Nucleus accumbens (tissue), 56 donors: ENCODE data around the gene THSD7B.
"Not testable (repeated sequence)": the region's sequence is repeated elsewhere in the genome, so short reads cannot be mapped to it uniquely, and the experiment has no call there.

Source experiments
- DNase-seq, 56 donors: peaks; one replicate each; lab custom pipeline; 2025; lab: John Stamatoyannopoulos, UW

The THSD7B gene

DNA sequence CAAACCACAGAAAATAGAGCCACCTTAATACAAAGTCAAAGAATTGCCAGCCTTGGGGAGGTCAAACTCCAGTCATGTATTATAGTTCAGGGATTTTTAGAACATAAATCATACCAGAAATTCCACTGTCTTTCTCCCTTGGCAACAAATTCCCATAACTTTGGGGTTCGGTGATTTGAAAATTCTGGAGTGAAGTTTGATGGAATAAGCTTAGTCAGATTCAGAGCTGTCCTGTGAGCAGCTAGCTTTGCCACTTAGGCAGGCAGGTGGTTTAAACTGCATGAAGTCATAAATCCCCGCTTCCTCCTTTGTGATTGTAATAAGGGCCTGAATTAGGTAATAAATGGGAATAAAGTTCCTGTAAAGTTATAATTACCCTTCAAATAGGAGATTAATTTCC, 741.9 kb downstream of the THSD7B start:
- no peak for DNase-seq

DNA sequence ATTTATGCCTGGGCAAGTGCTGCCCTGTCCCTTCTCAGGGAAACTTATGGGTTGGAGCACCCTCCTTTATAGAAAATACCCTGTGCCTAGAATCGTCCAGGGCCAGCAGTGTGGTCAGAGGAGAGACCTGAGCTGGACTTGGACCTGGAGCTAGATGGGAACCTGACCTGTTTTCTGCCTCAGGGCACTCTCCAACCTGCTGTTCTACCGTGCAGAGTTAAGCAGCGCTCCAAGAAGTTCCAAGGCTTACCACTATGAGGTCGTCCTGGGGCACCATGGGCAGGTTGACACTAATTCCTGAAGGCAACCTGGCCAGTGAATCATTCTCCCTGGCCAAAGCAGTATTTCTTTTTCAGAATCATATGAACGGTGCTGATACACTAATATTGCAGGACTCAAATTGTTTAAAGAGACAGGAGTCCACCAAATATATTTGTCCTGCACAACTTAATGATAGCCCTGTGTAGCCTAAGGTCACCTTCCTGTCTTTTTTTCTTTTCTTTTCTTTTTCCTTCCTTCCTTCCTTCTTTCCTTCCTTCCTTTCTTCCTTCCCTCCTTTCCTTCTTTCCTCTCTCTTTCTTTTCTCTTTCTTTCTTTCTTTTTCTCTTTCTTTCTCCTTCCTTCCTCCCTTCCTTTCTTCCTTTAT, 743.5 kb downstream of the THSD7B start:
- no peak for DNase-seq

DNA sequence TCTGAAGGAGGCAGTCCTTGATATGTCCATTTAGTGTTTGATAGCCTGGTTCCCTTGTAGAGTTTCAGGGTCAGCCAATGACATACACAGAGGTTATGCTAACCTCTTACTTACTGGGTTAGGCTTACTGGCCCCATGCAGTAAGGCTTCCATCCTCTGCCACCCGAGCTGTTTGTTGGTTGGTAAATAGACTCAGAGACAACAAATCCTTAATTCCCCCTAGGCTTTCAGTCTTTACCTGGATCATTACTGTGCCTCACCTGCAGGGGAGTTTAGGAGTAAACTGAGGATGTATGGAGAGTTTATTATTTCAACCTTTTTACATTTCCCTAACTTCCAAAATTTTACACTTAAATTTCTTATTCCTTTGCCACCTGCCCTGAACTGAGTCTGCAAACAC, 746.2 kb downstream of the THSD7B start:
- no peak for DNase-seq

DNA sequence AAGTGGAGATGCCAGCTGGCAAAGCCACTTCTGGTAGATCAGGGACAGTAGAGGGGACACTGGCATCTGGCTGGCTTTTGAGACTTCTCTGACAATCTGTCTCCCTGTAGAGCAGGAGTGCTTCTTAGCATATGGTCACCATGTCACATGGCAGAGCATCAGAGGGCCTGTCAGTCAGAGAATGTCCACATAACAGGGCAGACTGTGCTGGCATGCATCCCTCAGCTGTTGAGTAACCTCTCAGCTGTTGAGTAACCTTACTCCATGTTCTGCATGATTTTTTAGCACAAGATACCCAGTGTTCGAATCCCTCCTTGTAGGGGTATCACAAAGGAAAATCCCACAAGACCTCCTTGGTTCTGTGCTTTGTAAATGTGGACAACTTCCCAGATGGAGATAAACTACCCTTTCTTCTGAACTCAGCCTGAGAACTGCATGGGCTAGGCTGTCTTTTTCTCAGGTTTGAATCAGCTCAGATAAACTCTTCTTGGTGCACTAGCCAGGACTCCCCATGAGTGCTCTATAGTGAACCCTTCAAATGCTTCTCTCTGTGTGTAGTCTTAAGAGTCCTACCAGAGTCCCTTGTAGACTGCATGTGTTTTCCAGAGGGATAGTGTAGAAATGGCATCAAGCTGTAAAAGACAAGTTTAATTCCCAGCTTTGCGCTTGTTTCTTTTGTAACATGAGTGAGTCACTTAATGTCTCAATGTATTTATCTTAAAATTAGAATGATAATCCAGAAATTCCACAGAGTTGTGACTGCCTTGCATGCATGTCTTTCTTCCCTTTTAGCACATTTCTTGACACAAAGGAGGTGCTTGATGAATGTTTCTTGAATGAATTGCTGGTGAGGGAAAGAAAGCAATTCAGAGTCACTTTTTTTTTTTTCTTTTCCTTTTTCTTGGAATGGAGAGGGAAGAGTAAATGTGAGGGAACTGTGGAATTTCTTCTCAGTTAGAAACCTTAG, 756.6 kb downstream of the THSD7B start:
- DNase-seq = no peak

DNA sequence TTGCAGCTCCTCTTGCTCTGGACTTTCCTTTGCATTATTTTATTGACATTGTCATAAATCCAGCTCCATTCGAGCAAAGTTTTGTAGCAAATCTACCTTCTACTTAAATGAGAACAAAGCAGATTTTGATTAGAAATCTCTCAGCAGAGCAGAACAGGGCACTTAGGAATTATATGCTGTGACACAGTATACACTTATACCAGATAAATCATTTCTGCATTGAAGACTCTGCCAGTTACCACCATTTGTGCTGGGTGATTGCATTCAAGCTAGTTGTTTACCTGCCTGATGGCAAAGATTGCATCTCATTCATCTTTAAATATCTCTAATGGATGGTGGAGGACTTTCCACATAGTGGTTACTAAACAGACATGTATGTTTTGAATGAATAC, 757.3 kb downstream of the THSD7B start:
- no peak for DNase-seq

DNA sequence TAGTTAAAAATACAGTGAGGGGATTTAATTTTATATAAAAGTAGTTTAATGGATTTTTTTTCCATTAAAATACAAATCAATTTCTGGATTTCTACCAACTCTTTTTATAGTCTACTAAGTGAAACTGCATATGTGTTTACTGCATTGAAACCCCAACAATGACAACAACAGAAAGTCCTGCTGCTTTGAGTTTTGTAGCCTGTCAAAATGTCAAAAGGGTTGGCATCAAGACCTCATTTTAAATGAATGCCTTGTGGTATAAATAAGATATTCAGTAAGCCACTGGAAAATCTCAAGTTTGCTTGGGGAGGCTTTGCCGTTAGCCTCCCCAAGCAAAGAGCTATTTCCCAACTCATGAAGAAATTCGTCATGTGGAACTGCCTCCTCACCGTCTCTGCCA, 758.6 kb downstream of the THSD7B start:
- no peak for DNase-seq

DNA sequence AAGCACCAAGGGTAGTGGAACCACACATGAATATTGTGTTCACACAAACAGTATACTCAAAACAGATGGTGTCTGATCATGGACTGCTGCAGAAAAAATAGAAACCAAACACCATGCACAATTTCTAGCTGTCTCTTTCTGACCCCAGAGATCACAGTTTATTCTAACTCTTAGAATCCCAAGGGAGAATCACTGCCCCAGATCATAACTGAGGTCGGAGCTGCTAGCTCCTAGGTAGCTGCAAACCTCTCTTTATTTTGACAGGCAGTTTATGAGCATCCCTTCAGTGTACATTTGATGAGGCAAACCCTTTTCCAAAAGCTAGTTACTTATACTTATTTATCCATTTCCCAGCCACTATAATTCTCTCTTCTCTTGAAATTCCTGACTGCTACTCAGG, 759.8 kb downstream of the THSD7B start:
- no peak for DNase-seq

DNA sequence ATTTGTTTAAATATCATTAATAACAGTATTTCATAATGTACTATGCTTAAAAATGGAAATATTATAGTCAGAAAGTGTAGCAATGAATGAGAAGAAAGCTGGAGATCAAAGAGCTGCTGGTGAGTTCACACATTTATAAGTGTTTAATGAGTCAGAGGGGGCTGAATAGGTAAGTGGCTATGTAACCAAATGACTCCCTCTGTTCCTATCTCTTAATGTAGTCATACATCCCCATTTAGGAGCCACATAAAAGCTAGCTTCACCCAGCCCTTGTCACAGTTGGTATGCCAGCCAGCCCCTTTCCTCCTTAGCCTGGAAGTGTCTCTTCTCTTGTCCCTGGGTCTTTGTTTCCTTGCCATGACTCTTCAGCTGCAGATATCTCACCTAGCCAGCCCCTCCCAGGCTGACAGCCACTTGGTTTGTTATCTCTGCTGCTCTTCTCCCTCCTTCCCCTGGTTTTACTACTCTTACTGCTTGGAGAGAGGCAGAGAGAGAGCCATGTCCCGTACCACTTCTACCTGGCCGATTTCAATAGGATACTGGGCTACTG, 760.4 kb downstream of the THSD7B start:
- no peak for DNase-seq

DNA sequence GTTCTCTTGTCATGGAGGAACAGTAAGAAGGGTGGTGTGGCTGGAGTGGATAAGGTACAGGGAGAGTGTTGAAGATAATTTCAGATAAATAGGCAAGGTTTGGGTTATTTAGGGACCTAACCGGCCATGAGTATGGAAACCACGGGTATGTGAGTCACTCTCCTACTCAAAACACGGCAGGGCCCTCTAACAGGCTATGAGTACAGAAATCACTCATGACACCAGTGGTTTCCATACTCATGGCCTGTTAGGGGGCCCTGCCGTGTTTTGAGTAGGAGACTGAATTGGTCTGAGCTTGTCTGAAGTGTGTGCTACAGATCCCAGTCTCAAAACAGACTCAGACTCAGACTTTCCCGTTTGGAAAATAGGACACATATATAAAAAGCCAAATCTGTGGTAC, 770.6 kb downstream of the THSD7B start:
- DNase-seq = no peak

DNA sequence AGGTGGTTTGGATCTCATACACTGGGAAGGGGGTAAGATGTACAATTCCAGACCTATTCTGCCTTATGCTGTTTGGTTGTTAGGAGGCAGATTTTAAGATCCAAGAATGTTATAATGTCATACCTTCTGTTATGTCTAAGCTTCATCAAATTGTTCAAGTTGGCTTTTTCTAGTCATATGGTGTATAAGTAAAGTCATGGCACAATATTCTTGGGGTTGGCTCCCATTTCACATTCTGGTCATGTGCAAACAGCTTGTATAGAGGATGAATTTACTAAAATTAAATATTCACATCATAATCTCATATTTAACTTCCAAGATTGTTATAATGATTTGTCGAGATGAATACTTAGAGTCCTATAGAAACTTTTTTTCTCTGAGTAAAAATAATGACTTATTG, 774.0 kb downstream of the THSD7B start:
- DNase-seq = no peak

DNA sequence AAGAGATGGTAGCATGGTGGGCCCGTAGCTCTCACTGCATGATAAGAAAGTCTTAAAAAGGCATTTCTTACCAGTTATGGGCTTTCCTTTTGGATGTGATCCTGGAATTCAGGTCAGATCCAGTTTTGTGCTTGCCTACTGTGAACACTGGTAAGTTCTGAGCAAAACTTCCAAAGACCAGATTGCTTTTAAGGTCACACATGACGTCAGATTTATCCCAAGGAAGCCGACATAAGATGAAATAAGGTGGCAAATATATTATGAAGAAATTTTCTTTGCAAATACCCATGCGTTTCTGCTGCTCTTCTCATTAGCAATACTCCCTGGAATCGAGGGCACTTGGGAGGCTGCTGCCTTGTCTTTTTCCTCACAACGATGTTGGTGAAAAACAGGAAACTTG, 782.5 kb downstream of the THSD7B start:
- no peak for DNase-seq

DNA sequence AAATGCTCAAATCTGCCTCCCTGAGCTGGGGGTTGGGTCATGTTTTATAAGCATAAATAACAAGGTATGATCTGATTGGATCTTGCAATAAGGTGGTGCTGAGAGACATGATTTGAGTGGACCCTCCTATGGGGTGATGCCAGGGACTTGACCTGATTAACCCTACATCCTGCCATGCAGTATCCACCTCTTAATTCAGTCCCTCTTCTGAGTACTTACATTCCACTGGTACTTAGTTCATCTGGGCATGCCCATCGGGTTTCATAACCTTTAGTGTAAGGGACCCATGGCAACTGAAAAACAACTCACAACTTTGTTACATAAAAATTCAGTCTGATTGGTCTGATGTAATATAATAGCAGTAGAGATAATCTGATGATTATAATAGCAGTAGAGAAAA, 801.0 kb downstream of the THSD7B start:
- DNase-seq = no peak

DNA sequence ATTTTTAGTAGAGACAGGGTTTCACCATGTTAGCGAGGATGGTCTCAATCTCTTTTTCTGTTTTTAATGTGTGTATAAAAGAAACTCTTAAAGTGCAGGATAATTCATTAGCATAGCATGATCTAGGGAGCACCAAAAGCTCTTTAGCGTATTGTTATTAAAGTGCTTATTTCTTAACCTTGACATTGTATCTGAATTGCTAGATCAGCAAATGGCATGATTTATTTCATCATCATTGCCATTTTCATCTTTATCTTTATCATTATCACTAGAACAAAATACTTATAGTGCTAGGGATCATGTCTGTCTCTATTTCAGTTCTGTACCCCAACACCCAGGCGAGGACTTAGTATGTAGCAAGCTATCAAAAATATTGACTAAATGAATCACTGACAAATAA, 805.1 kb downstream of the THSD7B start:
- no peak for DNase-seq

DNA sequence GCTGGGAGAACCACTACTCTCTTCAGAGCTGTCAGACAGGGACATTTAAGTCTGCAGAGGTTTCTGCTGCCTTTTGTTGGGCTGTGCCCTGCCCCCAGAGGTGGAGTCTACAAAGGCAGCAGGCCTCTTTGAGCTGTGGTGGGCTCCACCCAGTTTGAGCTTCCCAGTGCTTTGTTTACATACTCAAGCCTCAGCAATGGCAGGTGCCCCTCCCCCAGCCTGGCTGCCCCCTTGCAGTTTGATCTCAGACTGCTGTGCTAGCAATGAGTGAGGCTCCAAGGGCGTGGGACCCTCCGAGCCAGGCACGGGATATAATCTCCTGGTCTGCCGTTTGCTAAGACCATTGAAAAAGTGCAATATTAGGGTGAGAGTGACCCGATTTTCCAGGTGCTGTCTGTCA, 822.5 kb downstream of the THSD7B start:
- DNase-seq = not testable (repeated sequence)

DNA sequence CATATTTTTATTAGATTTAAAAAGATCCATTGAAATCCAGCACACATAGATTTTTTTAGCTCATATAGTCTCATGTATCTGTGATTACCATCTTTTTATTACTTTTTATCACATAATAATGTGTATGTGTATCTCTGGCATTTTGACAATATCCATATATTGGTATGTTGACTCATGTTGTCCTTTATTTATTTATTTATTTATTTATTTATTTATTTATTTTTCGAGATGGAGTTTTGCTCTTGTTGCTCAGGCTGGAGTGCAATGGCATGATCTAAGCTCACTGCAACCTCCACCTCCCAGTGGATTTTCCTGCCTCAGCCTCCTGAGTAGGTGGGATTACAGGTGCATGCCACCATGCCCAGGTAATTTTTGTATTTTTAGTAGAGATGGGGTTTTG, 823.2 kb downstream of the THSD7B start:
- not testable (repeated sequence) for DNase-seq

DNA sequence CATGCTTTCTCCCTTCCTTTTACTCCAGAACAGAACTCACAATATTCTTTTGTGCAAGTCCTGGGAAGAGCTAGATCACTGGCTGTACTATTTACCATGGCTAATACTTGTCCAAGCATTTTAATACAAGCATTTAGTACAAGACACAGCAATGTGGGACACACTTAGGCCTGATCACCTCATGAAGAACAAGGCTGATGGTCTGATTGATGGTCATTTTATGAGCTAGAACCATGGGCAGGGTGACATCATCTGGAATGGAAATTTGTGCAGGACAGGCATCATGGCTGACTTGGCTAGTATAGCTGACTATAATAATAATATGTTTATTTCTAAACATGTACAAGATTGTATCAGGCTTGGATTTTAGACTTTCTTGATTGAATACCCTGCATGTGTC, 824.8 kb downstream of the THSD7B start:
- no peak for DNase-seq

DNA sequence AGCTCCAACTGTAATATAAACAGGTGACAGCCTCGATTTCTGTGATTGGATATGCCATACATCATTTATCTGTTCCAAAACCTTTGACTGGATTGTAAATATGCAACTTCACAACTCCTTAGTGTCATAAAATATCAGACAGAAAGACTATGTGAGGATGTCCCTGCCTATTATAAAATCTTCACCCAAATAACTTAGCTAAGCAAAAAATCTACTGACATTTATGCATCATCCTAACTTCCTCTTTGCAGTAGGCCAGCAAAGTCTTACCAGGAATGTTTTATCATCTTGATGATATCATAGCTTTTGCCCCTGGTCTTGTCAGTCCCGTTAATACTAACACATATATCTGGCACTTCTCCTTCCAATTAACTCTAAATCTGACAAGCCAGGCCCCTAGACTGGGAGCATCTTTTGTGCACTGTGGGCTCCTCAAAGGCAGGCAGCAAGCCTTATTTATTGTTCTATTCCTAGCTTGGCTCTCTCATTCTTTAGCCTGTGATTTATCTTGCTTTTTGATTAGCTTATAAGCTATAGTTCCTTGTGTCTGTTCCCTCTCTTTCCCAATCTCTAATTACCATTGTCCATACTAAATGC, 842.5 kb downstream of the THSD7B start:
- DNase-seq = no peak

DNA sequence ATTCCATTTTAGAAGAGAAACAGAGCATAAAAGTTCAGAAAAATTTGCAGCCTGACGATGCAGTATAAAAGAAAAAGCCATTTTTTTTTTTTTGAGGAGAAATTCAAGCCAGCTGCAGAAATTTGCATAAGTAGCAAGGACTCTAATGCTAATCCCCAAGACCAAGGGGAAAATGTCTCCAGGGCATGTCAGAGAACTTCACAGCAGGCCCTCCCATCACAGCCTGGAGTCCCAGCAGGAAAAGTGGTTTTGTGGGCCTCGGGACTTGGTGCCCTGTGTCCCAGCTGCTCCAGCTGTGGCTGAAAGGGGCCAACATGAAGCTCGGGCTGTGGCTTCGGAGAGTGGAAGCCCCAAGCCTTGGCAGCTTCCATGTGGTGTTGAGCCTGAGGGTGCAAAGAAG, 873.6 kb downstream of the THSD7B start:
- no peak for DNase-seq

DNA sequence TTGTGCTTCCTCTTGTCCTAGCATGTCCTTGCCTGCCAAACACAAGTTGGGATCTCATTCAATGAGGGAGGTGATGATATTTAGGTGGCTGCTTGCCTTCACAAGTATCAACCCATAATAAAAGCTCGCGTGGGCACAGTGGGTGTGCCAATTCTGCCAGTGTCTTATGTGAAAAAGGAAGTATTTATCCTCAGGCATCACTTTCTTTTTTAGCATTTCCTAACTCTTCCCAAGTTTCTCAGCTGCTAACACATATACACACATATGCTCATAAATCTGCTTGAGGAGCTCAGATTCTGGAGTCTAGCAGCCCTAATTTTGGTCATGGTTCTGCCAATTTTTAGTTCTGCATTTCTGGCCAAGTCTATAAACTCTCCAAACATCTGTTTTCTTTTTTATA, 879.4 kb downstream of the THSD7B start:
- DNase-seq = no peak

DNA sequence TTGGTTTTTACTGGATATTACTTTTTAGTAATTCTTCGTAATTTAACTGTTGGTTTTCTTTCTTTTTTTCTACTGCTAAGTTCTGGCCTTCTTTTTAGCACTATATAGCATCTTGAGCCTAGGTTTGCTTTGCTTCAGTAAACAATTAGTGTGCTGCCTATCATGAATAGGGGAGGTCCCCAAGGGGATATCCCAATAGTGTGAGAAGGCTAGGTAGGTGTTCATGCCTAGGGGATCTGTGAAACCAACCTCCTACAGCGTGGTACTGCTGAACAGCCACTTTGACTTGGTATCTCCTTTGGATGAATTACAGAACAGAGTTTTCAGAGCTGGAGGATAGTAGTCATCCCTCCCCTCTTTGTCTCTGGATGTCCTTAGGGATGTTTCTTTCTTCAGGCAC, 888.7 kb downstream of the THSD7B start:
- no peak for DNase-seq

DNA sequence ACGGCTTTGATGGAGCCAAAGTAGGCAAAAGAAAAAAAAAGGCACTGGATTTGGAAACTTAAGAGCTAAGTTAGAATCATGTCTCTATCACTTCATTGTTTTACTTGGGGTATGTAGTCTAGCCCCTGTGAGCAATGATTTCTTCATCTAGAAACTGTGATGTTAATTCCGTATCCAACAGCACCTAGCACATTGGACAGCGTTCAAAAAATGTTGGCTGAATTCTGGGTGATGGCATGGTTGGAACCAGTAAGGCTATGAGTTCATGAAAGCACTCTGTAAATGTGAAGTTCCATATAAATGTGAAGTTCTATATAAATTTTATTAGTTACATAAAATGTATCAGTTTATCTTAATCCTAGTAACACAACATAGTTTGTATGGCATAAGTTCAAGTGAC, 890.5 kb downstream of the THSD7B start:
- DNase-seq = no peak
